GM18870 (cell line): Measurements from ENCODE around the gene PTPRG.

Experiments used
- ATAC-seq: cut with Tn5 transposase; IDR thresholded peaks from one replicate; pipeline ENCODE4 v1.9.1; 2021; ENCODE audit warnings: moderate library complexity; ENCODE audit not compliant: unreplicated experiment

Gene PTPRG

GRCh38 chr3:62095080-62095479 lies 533.7 kb downstream of the PTPRG start:
- no peak for ATAC-seq

GRCh38 chr3:62095756-62096155 lies 534.4 kb downstream of the PTPRG start:
- ATAC-seq, result no peak

- no peak for ATAC-seq
Measured at GRCh38 chr3:62096521-62096920, 535.1 kb downstream of the PTPRG start.

GRCh38 chr3:62097121-62097520 lies 535.8 kb downstream of the PTPRG start:
- ATAC-seq, result no peak

- ATAC-seq, result no peak
Measured at GRCh38 chr3:62098646-62099365, 537.4 kb downstream of the PTPRG start.

- no peak for ATAC-seq
Measured at GRCh38 chr3:62100282-62100989, 539.1 kb downstream of the PTPRG start.

- no peak for ATAC-seq
Measured at GRCh38 chr3:62101488-62101887, 540.1 kb downstream of the PTPRG start.

- ATAC-seq, result no peak
Measured at GRCh38 chr3:62103531-62103930, 542.2 kb downstream of the PTPRG start.

GRCh38 chr3:62109534-62109933 lies 548.2 kb downstream of the PTPRG start:
- ATAC-seq, result no peak

GRCh38 chr3:62110443-62111225 lies 549.3 kb downstream of the PTPRG start:
- no peak for ATAC-seq

- ATAC-seq, result no peak
Measured at GRCh38 chr3:62113092-62113491, 551.7 kb downstream of the PTPRG start.

- ATAC-seq, result no peak
Measured at GRCh38 chr3:62114763-62115162, 553.4 kb downstream of the PTPRG start.

GRCh38 chr3:62117903-62118548 lies 556.7 kb downstream of the PTPRG start:
- no peak for ATAC-seq

GRCh38 chr3:62119139-62119538 lies 557.8 kb downstream of the PTPRG start:
- ATAC-seq, result no peak

GRCh38 chr3:62122819-62123218 lies 561.4 kb downstream of the PTPRG start:
- no peak for ATAC-seq

GRCh38 chr3:62125380-62125779 lies 564.0 kb downstream of the PTPRG start:
- ATAC-seq, result no peak

GRCh38 chr3:62127116-62127515 lies 565.7 kb downstream of the PTPRG start:
- no peak for ATAC-seq

GRCh38 chr3:62128051-62128450 lies 566.7 kb downstream of the PTPRG start:
- ATAC-seq, result no peak

- no peak for ATAC-seq
Measured at GRCh38 chr3:62128681-62129080, 567.3 kb downstream of the PTPRG start.

GRCh38 chr3:62131050-62131449 lies 569.7 kb downstream of the PTPRG start:
- no peak for ATAC-seq

GRCh38 chr3:62131620-62132019 lies 570.2 kb downstream of the PTPRG start:
- no peak for ATAC-seq
